ENCODE data around the gene IDH3G.

DNA sequence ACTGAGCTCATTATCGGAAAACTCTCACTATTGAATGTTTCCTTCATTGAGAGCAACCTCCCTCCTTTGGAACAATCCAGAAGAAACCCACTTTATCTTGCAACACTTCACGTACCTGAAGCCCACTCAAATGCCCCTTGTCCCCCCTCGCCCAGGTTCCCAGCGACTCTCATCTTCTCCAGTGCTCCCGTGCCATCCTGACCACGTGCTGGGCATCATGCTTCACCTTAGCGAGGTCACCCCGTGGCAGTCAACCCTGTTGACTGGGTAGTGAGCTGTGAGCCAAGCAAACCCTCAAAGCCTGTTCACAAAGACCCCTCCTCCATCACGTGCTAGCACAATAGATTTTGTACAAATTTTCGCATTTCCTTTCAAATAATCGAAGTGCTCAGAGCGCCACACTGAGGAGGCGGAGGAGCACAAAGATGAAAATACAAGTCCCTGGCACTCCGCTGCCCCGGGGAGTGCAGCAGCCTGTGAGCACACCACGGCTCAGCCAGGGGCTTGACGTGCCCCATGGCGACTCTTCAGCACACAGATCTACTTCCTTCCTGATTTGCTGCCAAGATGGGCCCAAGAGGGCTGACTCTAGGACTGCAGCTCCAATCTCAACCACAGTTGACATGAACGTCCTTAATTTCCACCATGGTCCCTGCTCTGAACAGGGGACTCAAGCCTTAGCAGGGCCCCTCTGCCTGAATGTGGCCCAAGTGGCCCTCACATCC is 20.6 kb upstream of the IDH3G start:
- TF ChIP-seq EZH2phosphoT487 (IDR thresholded peaks at IDR 0.05): no peak
- TF ChIP-seq, protein P1, sequence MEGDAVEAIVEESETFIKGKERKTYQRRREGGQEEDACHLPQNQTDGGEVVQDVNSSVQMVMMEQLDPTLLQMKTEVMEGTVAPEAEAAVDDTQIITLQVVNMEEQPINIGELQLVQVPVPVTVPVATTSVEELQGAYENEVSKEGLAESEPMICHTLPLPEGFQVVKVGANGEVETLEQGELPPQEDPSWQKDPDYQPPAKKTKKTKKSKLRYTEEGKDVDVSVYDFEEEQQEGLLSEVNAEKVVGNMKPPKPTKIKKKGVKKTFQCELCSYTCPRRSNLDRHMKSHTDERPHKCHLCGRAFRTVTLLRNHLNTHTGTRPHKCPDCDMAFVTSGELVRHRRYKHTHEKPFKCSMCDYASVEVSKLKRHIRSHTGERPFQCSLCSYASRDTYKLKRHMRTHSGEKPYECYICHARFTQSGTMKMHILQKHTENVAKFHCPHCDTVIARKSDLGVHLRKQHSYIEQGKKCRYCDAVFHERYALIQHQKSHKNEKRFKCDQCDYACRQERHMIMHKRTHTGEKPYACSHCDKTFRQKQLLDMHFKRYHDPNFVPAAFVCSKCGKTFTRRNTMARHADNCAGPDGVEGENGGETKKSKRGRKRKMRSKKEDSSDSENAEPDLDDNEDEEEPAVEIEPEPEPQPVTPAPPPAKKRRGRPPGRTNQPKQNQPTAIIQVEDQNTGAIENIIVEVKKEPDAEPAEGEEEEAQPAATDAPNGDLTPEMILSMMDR (IDR thresholded peaks at IDR 0.05): no peak
- TF ChIP-seq EZH2 (IDR thresholded peaks at IDR 0.05): no peak

All from neural progenitor cell (in vitro differentiated cells).